Measurements from ENCODE around the gene LATS2. TPM values are rescaled to one million over a fixed set of nuclear protein-coding genes. Genes with fewer than 3 reads are reported as not detected.

LATS2 gene
- total RNA-seq, 4 donors from 2014 or later = 33.0 to 69.6 (median 37.5) TPM

GRCh38 chr13:21013682-21014038 lies 47.7 kb downstream of the LATS2 start:
- DNase-seq = no peak
- Histone ChIP-seq H3K36me3 (no peaks in the 10 kb centered on the region), H3K4me1 (peaks cover 72 to 94% of the 10 kb centered on the region in 2 donors), H3K9me3 (no peaks in the 10 kb centered on the region), H3K4me3 (replicated peaks in 1 of 3) (no peak overlapping the region), H3K27me3 (no peaks in the 10 kb centered on the region), H3K27ac (peak overlapping the region; percentile 85 to 90 (median 85))
- intact Hi-C loops (cut with DNase I) = no loop called here
- 69 to 76% methylated on average over 4 of the region's 4 CpGs for WGBS, 2 donors
- TF ChIP-seq POLR2A (IDR thresholded peaks at IDR 0.05) = no peak
- no peak for TF ChIP-seq CTCF (IDR thresholded peaks at IDR 0.05)

GRCh38 chr13:21012841-21013681 lies 48.3 kb downstream of the LATS2 start:
- H3K27ac ChIP-seq = peak overlapping the region; percentile 85 to 90 (median 85)
- intact Hi-C loops (cut with DNase I) = no loop called here
- no peak overlapping the region for H3K4me3 ChIP-seq (replicated peaks in 1 of 3)
- H3K4me1 ChIP-seq = peaks cover 72 to 93% of the 10 kb centered on the region in 2 donors
- H3K9me3 ChIP-seq = no peaks in the 10 kb centered on the region
- whole genome bisulfite sequencing, 2 donors = 59 to 60% methylated on average over 5 of the region's 5 CpGs
- DNase-seq = no peak
- no peak for TF ChIP-seq CTCF (IDR thresholded peaks at IDR 0.05)
- TF ChIP-seq POLR2A (IDR thresholded peaks at IDR 0.05) = no peak
- no peaks in the 10 kb centered on the region for H3K36me3 ChIP-seq
- H3K27me3 ChIP-seq = no peaks in the 10 kb centered on the region

- Histone ChIP-seq H3K4me3 (replicated peaks in 1 of 3) (no peak overlapping the region), H3K4me1 (peaks cover 67 to 86% of the 10 kb centered on the region in 2 donors), H3K27ac (peak overlapping the region; percentile 85 to 90 (median 85)), H3K36me3 (no peaks in the 10 kb centered on the region), H3K27me3 (no peaks in the 10 kb centered on the region), H3K9me3 (no peaks in the 10 kb centered on the region)
- no peak for DNase-seq
- TF ChIP-seq CTCF (IDR thresholded peaks at IDR 0.05) = no peak
- intact Hi-C loops (cut with DNase I) = no loop called here
- WGBS, 2 donors = 69 to 70% methylated on average over 5 of the region's 5 CpGs
Observed at GRCh38 chr13:21012211-21012610, 49.2 kb downstream of the LATS2 start.

- H3K27me3 ChIP-seq = no peaks in the 10 kb centered on the region
- TF ChIP-seq CTCF (IDR thresholded peaks at IDR 0.05) = no peak
- no peak for TF ChIP-seq POLR2A (IDR thresholded peaks at IDR 0.05)
- DNase-seq = no peak
- H3K9me3 ChIP-seq = no peaks in the 10 kb centered on the region
- intact Hi-C loops (cut with DNase I) = no loop called here
- peaks cover 65 to 86% of the 10 kb centered on the region in 2 donors for H3K4me1 ChIP-seq
- no peak overlapping the region for H3K4me3 ChIP-seq (replicated peaks in 1 of 3)
- H3K27ac ChIP-seq = peak overlapping the region; percentile 85 to 90 (median 85)
- no peaks in the 10 kb centered on the region for H3K36me3 ChIP-seq
Observed at GRCh38 chr13:21011378-21011777, 50.0 kb downstream of the LATS2 start.

GRCh38 chr13:21010621-21011020 lies 50.8 kb downstream of the LATS2 start:
- H3K36me3 ChIP-seq = no peaks in the 10 kb centered on the region
- H3K4me1 ChIP-seq = peaks cover 62 to 83% of the 10 kb centered on the region in 2 donors
- H3K27ac ChIP-seq = peak overlapping the region; percentile 85 to 90 (median 85)
- intact Hi-C loops (cut with DNase I) = no loop called here
- H3K9me3 ChIP-seq = no peaks in the 10 kb centered on the region
- no peak for TF ChIP-seq CTCF (IDR thresholded peaks at IDR 0.05)
- no peak for TF ChIP-seq POLR2A (IDR thresholded peaks at IDR 0.05)
- H3K27me3 ChIP-seq = no peaks in the 10 kb centered on the region
- H3K4me3 ChIP-seq (replicated peaks in 1 of 3) = no peak overlapping the region
- no peak for DNase-seq
- 56 to 67% methylated on average over 1 of the region's 1 CpG for WGBS, 2 donors

All from thyroid gland (tissue), 4 donors.